ENCODE results near the gene MTUS2.

The MTUS2 gene

GRCh38 chr13:28859069-28859468, 38.9 kb downstream of the MTUS2 start:
- no peak for DNase-seq (ENCODE audit: low read depth, low spot score)

- no peak for DNase-seq (ENCODE audit: low read depth, low spot score)
Observed at GRCh38 chr13:28859717-28860116, 39.6 kb downstream of the MTUS2 start.

- no peak for DNase-seq (ENCODE audit: low read depth, low spot score)
Observed at GRCh38 chr13:28864544-28864943, 44.4 kb downstream of the MTUS2 start.

GRCh38 chr13:28865149-28865744, 45.1 kb downstream of the MTUS2 start:
- no peak for DNase-seq (ENCODE audit: low read depth, low spot score)

GRCh38 chr13:28865951-28866350, 45.8 kb downstream of the MTUS2 start:
- no peak for DNase-seq (ENCODE audit: low read depth, low spot score)

- no peak for DNase-seq (ENCODE audit: low read depth, low spot score)
Observed at GRCh38 chr13:28866932-28867331, 46.8 kb downstream of the MTUS2 start.

- no peak for DNase-seq (ENCODE audit: low read depth, low spot score)
Observed at GRCh38 chr13:28867564-28867963, 47.4 kb downstream of the MTUS2 start.

- no peak for DNase-seq (ENCODE audit: low read depth, low spot score)
Observed at GRCh38 chr13:28872427-28873176, 52.5 kb downstream of the MTUS2 start.

- DNase-seq (ENCODE audit: low read depth, low spot score): no peak
Observed at GRCh38 chr13:28875846-28876615, 55.9 kb downstream of the MTUS2 start.

GRCh38 chr13:28877408-28877807, 57.3 kb downstream of the MTUS2 start:
- DNase-seq (ENCODE audit: low read depth, low spot score): no peak

- no peak for DNase-seq (ENCODE audit: low read depth, low spot score)
Observed at GRCh38 chr13:28885181-28885580, 65.0 kb downstream of the MTUS2 start.

- no peak for DNase-seq (ENCODE audit: low read depth, low spot score)
Observed at GRCh38 chr13:28889086-28889732, 69.1 kb downstream of the MTUS2 start.

- DNase-seq (ENCODE audit: low read depth, low spot score): no peak
Observed at GRCh38 chr13:28890712-28891111, 70.6 kb downstream of the MTUS2 start.

- no peak for DNase-seq (ENCODE audit: low read depth, low spot score)
Observed at GRCh38 chr13:28918030-28918429, 97.9 kb downstream of the MTUS2 start.

GRCh38 chr13:28922341-28922740, 102.2 kb downstream of the MTUS2 start:
- DNase-seq (ENCODE audit: low read depth, low spot score): no peak

- no peak for DNase-seq (ENCODE audit: low read depth, low spot score)
Observed at GRCh38 chr13:28935104-28935503, 115.0 kb downstream of the MTUS2 start.

- no peak for DNase-seq (ENCODE audit: low read depth, low spot score)
Observed at GRCh38 chr13:28942906-28943305, 122.8 kb downstream of the MTUS2 start.

- no peak for DNase-seq (ENCODE audit: low read depth, low spot score)
Observed at GRCh38 chr13:28953714-28954418, 133.7 kb downstream of the MTUS2 start.

- no peak for DNase-seq (ENCODE audit: low read depth, low spot score)
Observed at GRCh38 chr13:28954419-28954725, 134.2 kb downstream of the MTUS2 start.

- no peak for DNase-seq (ENCODE audit: low read depth, low spot score)
Observed at GRCh38 chr13:28954810-28955209, 134.7 kb downstream of the MTUS2 start.

- no peak for DNase-seq (ENCODE audit: low read depth, low spot score)
Observed at GRCh38 chr13:28955264-28955966, 135.3 kb downstream of the MTUS2 start.
